Suprapubic skin (tissue), 4 donors: ENCODE results near the gene COMT. TPM values are rescaled to one million over a fixed set of nuclear protein-coding genes. Genes with fewer than 3 reads are reported as not detected.
A peak's percentile ranks its signal among the peaks of the same experiment; 100 is the strongest.
"Not testable (repeated sequence)": the region's sequence is repeated elsewhere in the genome, so short reads cannot be mapped to it uniquely, and the experiment has no call there.

Experiments
- DNase-seq, 2 donors: peaks; one replicate each; pipeline ENCODE4 v3.0.0-alpha.2; 2019; ENCODE audit warnings: low spot score in 2 of 2
- H3K27ac ChIP-seq: fragments of 200-600 bp; sonication (generic); one replicate; pipeline ENCODE4 v1.5.1; 2019
- H3K27me3 ChIP-seq: fragments of 200-600 bp; sonication (generic); one replicate; pipeline ENCODE4 v1.5.1; 2019
- H3K36me3 ChIP-seq: fragments of 200-600 bp; sonication (generic); one replicate; pipeline ENCODE4 v1.5.1; 2019
- H3K4me1 ChIP-seq: fragments of 200-600 bp; sonication (generic); one replicate; pipeline ENCODE4 v1.5.1; 2019
- H3K4me3 ChIP-seq: fragments of 200-600 bp; sonication (generic); one replicate; pipeline ENCODE4 v1.5.1; 2019; ENCODE audit warnings: mild to moderate bottlenecking
- H3K9me3 ChIP-seq: fragments of 200-600 bp; sonication (generic); one replicate; pipeline ENCODE4 v1.5.1; 2019
- EP300 ChIP-seq: sonication (generic); formaldehyde crosslinking; IDR thresholded peaks from one replicate; pipeline ENCODE4 v1.6.1; 2017; ENCODE audit warnings: antibody characterized with exemption
- POLR2A ChIP-seq, 2 donors: fragments of 450-650 bp; IDR thresholded peaks; one replicate each; pipeline ENCODE4 v1.6.1; 2017; ENCODE audit warnings: antibody characterized with exemption in 2 of 2, mild to moderate bottlenecking in 2 of 2, moderate library complexity in 2 of 2
- POLR2AphosphoS5 ChIP-seq, 3 donors: sonication (generic); formaldehyde crosslinking; IDR thresholded peaks; one replicate each; pipeline ENCODE4 v1.6.1; 2017; ENCODE audit warnings: antibody characterized with exemption in 3 of 3
- WGBS: methylation state at CpG from one replicate; pipeline ENCODE4 v1.1.5; 2018; 5-methylcytosine and 5-hydroxymethylcytosine counted together
- total RNA-seq, 4 donors: library from RNA; depleted of rRNA; stranded (reverse); fragments of >200 nt; gene quantifications; one replicate each; pipeline ENCODE4 v1.1.0, GENCODE V29; 2016
- TF ChIP-seq, protein P1 (sequence below), 2 donors: fragments of 200-600 bp in 1 of 2; fragments of 450-650 bp in 1 of 2; sonication (generic) in 1 of 2; IDR thresholded peaks; one replicate each; pipeline ENCODE4 v1.5.1; 2016 to 2019; ENCODE audit warnings: antibody characterized with exemption in 2 of 2, mild to moderate bottlenecking in 1 of 2, moderate library complexity in 1 of 2

The COMT gene
- total RNA-seq, 4 donors from 2014 or later = 206 to 293 (median 246) TPM

- Histone ChIP-seq H3K27ac (no peak overlapping the region), H3K9me3 (no peaks in the 10 kb centered on the region), H3K4me1 (peaks cover 3% of the 10 kb centered on the region), H3K36me3 (peaks cover 27% of the 10 kb centered on the region), H3K4me3 (no peak overlapping the region), H3K27me3 (no peaks in the 10 kb centered on the region)
- WGBS = 89% methylated on average over 7 of the region's 7 CpGs
- no peak for TF ChIP-seq EP300
- no peak for TF ChIP-seq POLR2A (IDR thresholded peaks at IDR 0.05)
- TF ChIP-seq POLR2AphosphoS5 (IDR thresholded peaks at IDR 0.05) = no peak
- TF ChIP-seq, protein P1, sequence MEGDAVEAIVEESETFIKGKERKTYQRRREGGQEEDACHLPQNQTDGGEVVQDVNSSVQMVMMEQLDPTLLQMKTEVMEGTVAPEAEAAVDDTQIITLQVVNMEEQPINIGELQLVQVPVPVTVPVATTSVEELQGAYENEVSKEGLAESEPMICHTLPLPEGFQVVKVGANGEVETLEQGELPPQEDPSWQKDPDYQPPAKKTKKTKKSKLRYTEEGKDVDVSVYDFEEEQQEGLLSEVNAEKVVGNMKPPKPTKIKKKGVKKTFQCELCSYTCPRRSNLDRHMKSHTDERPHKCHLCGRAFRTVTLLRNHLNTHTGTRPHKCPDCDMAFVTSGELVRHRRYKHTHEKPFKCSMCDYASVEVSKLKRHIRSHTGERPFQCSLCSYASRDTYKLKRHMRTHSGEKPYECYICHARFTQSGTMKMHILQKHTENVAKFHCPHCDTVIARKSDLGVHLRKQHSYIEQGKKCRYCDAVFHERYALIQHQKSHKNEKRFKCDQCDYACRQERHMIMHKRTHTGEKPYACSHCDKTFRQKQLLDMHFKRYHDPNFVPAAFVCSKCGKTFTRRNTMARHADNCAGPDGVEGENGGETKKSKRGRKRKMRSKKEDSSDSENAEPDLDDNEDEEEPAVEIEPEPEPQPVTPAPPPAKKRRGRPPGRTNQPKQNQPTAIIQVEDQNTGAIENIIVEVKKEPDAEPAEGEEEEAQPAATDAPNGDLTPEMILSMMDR (IDR thresholded peaks at IDR 0.05) = no peak
- DNase-seq = no peak
These were observed 36.6 kb upstream of the COMT start for GRCh38 chr22:19904935-19905334.

DNA sequence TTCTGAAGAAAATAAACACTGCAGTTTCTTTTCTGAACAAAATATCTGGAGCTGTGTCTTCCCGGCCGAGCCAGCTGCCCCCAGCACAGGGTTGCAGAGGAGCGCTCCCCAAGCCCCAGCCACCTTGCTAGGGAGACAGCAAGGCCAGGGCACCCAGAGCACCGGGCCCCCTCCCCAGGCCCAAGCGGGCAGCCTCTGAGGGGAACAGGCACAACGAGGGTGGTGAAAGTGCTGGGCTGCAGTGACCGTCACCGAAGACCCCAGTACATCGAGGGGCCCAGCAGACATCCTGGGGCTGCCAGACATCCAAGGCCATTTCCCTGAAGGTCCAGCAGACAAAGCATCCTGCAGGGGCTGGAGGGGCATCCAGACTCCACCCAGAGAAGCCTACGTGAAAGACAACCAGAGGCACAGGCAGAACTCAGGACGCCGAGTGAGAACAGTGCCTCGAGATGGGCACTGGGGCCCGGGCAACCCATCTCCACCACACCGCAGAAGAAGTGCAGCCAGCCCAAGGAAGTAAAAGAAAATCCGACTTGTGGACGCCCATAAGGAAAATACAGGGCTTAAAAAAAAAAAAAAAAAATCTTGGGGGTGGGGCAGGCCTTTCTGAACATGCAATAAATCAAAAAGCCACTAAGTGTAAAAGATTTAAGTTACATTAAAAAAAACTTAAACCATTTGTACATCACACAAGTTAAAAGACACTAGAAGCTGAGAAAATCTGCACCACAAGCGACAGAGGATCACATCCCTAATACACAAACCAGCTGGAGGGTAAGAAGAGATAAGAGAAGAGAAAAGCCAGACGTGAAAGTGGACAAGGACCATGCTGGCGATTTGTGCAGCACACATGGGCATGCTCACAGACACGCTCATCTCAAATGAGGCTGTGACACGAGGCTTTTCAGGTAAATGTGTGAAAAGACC lies 36.0 kb upstream of the COMT start:
- no peaks in the 10 kb centered on the region for H3K9me3 ChIP-seq
- TF ChIP-seq POLR2A (IDR thresholded peaks at IDR 0.05) (no peak), EP300 (no peak)
- TF ChIP-seq, protein P1 (IDR thresholded peaks at IDR 0.05) = no peak
- H3K27ac ChIP-seq = no peak overlapping the region
- no peak overlapping the region for H3K4me3 ChIP-seq
- no peaks in the 10 kb centered on the region for H3K27me3 ChIP-seq
- WGBS = 88% methylated on average over 19 of the region's 22 CpGs
- no peak for DNase-seq
- H3K36me3 ChIP-seq = peaks cover 27% of the 10 kb centered on the region
- peaks cover 3% of the 10 kb centered on the region for H3K4me1 ChIP-seq

GRCh38 chr22:19906864-19907263 lies 34.7 kb upstream of the COMT start:
- H3K4me1 ChIP-seq, H3K27ac ChIP-seq, DNase-seq, H3K4me3 ChIP-seq, H3K9me3 ChIP-seq, H3K27me3 ChIP-seq: not testable (repeated sequence)
- H3K36me3 ChIP-seq = peaks cover 33% of the 10 kb centered on the region
- 96% methylated on average over 17 of the region's 25 CpGs for WGBS

- not testable (repeated sequence) for H3K9me3 ChIP-seq, H3K4me3 ChIP-seq, H3K27ac ChIP-seq, DNase-seq, H3K27me3 ChIP-seq, H3K4me1 ChIP-seq
- H3K36me3 ChIP-seq = peaks cover 37% of the 10 kb centered on the region
- 92% methylated on average over 15 of the region's 16 CpGs for WGBS
These were observed 33.7 kb upstream of the COMT start for GRCh38 chr22:19907902-19908301.

DNA sequence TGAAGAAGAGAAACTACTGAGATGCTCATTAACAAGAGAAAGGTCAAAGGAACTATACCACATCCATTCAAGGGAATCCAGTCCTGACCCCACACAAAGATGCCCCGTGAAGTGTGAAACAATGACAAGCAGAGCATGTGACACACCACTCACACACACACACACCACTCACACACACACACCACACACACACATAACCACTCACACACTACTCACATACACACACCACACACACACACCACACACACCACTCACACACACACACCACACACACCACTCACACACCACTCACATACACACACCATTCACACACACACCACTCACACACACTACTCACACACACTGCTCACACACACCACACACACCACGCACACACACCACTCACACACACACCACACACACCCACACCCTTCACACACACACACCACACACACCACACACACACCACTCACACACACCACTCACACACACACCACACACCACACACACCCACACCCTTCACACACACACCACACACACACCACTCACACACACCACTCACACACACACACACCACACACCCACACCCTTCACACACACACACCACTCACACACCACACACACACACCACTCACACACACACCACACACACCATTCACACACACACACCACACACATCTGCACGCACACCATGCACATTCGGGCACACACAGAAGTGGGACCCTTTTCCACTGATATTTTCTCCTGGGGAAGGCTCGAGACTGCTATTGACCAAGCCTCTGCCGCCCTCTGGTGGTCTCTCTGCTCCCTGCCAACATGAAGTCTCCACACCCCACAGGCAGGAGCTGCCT lies 32.0 kb upstream of the COMT start:
- DNase-seq = peak; percentile 87 to 92
- WGBS = 34% methylated on average over 6 of the region's 6 CpGs
- no peaks in the 10 kb centered on the region for H3K9me3 ChIP-seq
- H3K36me3 ChIP-seq = peaks cover 54% of the 10 kb centered on the region
- no peaks in the 10 kb centered on the region for H3K4me1 ChIP-seq
- no peak overlapping the region for H3K27ac ChIP-seq
- TF ChIP-seq POLR2AphosphoS5 (IDR thresholded peaks at IDR 0.05) = no peak
- TF ChIP-seq, protein P1 (IDR thresholded peaks at IDR 0.05) = peak; percentile 83 to 95
- no peak overlapping the region for H3K4me3 ChIP-seq
- H3K27me3 ChIP-seq = no peaks in the 10 kb centered on the region

- Histone ChIP-seq H3K4me1 (no peaks in the 10 kb centered on the region), H3K9me3 (no peaks in the 10 kb centered on the region), H3K4me3 (no peak overlapping the region), H3K27me3 (no peaks in the 10 kb centered on the region), H3K36me3 (peaks cover 61% of the 10 kb centered on the region), H3K27ac (no peak overlapping the region)
- DNase-seq = no peak
- TF ChIP-seq POLR2A (IDR thresholded peaks at IDR 0.05) (no peak), POLR2AphosphoS5 (IDR thresholded peaks at IDR 0.05) (no peak), EP300 (no peak)
- TF ChIP-seq, protein P1 (IDR thresholded peaks at IDR 0.05) = no peak
- WGBS = 29% methylated on average over 4 of the region's 4 CpGs
These were observed 31.3 kb upstream of the COMT start for GRCh38 chr22:19910180-19910744.
